K562 (cell line): Measurements from ENCODE around the gene ADCY9.

Experiments
- ATF1 ChIP-seq, 2 experiments: fragments of 450-650 bp in 1 of 2; IDR thresholded peaks; 2 replicates each; pipeline ENCODE4 v1.6.1; 2016; ENCODE audit warnings: missing compliant biosample characterization in 1 of 2, missing genetic modification characterization in 1 of 2
- CTCF ChIP-seq, 3 experiments: IDR thresholded peaks in 2 of 3; conservative IDR thresholded peaks in 1 of 3; 2 replicates each; pipeline ENCODE4 v1.5.1; 2011 to 2012; ENCODE audit warnings: low read length in 3 of 3, mild to moderate bottlenecking in 3 of 3, control low read depth in 2 of 3, improper control_type of control experiment in 1 of 3, inconsistent platforms in 1 of 3, low read depth in 1 of 3, mixed read lengths in 1 of 3, moderate library complexity in 1 of 3; ENCODE audit not compliant: insufficient read depth in 2 of 3
- ELF4 ChIP-seq: fragments of 450-650 bp; formaldehyde crosslinking; IDR thresholded peaks from 2 replicates; pipeline ENCODE4 v1.4.0; 2022; ENCODE audit warnings: missing genetic modification characterization
- EZH2 ChIP-seq: IDR thresholded peaks from 2 replicates; pipeline ENCODE4 v1.6.1; 2012; ENCODE audit warnings: low read depth, mild to moderate bottlenecking, inconsistent platforms, low read length, borderline replicate concordance
- HNRNPL ChIP-seq: fragments of 200-400 bp; formaldehyde crosslinking; IDR thresholded peaks from 2 replicates; pipeline ENCODE4 v1.6.1; 2017; ENCODE audit warnings: low read depth, mild to moderate bottlenecking, low read length
- KLF13 ChIP-seq: fragments of 450-650 bp; IDR thresholded peaks from 2 replicates; pipeline ENCODE4 v1.6.1; 2016; ENCODE audit warnings: missing genetic modification characterization, low read depth, mild to moderate bottlenecking, missing compliant biosample characterization, moderate library complexity, borderline replicate concordance
- RCOR1 ChIP-seq, 2 experiments: IDR thresholded peaks; 2 replicates each; pipeline ENCODE4 v1.6.1; 2012; ENCODE audit warnings: low read depth in 2 of 2, low read length in 2 of 2, borderline replicate concordance in 1 of 2, improper control_type of control experiment in 1 of 2
- SMC3 ChIP-seq: conservative IDR thresholded peaks from 2 replicates; pipeline ENCODE4 v1.6.1; 2011; ENCODE audit warnings: low read depth, low read length, improper control_type of control experiment; ENCODE audit not compliant: insufficient read depth
- TCF7L2 ChIP-seq: fragments of 150-350 bp; IDR thresholded peaks from 2 replicates; pipeline ENCODE4 v1.6.1; 2016; ENCODE audit warnings: low read depth, mild to moderate bottlenecking, low read length, moderate library complexity
- U2AF2 ChIP-seq: fragments of 200-400 bp; formaldehyde crosslinking; optimal IDR thresholded peaks from 2 replicates; pipeline ENCODE3; 2017; ENCODE audit warnings: low read depth, mild to moderate bottlenecking, low read length
- ZFP36 ChIP-seq: fragments of 150-350 bp; IDR thresholded peaks from 2 replicates; pipeline ENCODE4 v1.6.1; 2018; ENCODE audit warnings: low read length, low read depth; ENCODE audit not compliant: partially characterized antibody
- ZNF398 ChIP-seq: fragments of 250-450 bp; sonication (Bioruptor Pico); IDR thresholded peaks from 2 replicates; pipeline ENCODE4 v1.8.0; 2021; ENCODE audit warnings: moderate library complexity, mild to moderate bottlenecking, inconsistent platforms
- ZNF717 ChIP-seq: fragments of 250-450 bp; sonication (Bioruptor Pico); IDR thresholded peaks from 2 replicates; pipeline ENCODE4 v1.5.0; 2021

- TF ChIP-seq ATF1 (CRISPR knock-in tag; IDR thresholded peaks at IDR 0.05) (no peak), ATF1 (tag; IDR thresholded peaks at IDR 0.05) (no peak), ZNF398 (CRISPR knock-in tag) (no peak), CTCF (IDR thresholded peaks at IDR 0.05 in 2 of 3, conservative IDR thresholded peaks at IDR 0.05 in 1 of 3; ENCODE audit: insufficient read depth in 2 of 3, low read depth in 1 of 3, low read length in 3 of 3) (no peak), U2AF2 (no peak), ELF4 (CRISPR knock-in tag) (no peak), TCF7L2 (no peak), RCOR1 (IDR thresholded peaks at IDR 0.05; ENCODE audit: borderline replicate concordance in 1 of 2, low read depth in 2 of 2, low read length in 2 of 2) (no peak), ZFP36 (no peak), EZH2 (no peak), ZNF717 (CRISPR knock-in tag) (no peak), KLF13 (tag) (no peak), SMC3 (no peak), HNRNPL (no peak)
These were observed 167.8 kb downstream of the ADCY9 start for GRCh38 chr16:3948378-3948995.
